A549 (cell line): ENCODE results near the gene SLC6A17. TPM values are rescaled to one million over a fixed set of nuclear protein-coding genes. Genes with fewer than 3 reads are reported as not detected.

Experiments used
- ATAC-seq, 2 experiments: fragments of 200-7000 bp in 1 of 2; fragments of >200 bp in 1 of 2; cut with Nextera tagmentation in 1 of 2; cut with Tn5 transposase in 1 of 2; 3 replicates each; pipeline versions ENCODE4 v1.8.0 to v1.9.1; 2018 to 2020; ENCODE audit warnings: mild to moderate bottlenecking in 1 of 2, moderate library complexity in 1 of 2
- CTCF ChIA-PET: fragments of 300-600 bp; sonication (Branson Sonifier 250); formaldehyde crosslinking; extraction: SDS; loops from one replicate; lab custom pipeline; 2021; ENCODE audit warnings: antibody characterized with exemption, inconsistent platforms; lab: Yijun Ruan, JAX
- POLR2A ChIA-PET: fragments of 350-600 bp; formaldehyde crosslinking; extraction: SDS; loops from one replicate; lab custom pipeline; 2021; ENCODE audit warnings: antibody characterized with exemption, inconsistent platforms; lab: Yijun Ruan, JAX
- DNase-seq, 2 experiments: peaks; one replicate each; pipeline versions ENCODE4 v3.0.0 to v3.0.0-alpha.2; 2011 to 2016; ENCODE audit warnings: low read depth in 1 of 2, low spot score in 1 of 2
- FAIRE-seq: peaks from 2 replicates; lab custom pipeline; 2011; peaks lifted over from hg19 to GRCh38; lab: Jason Lieb, UNC
- H3K27ac ChIP-seq, 2 experiments: fragments of >200 bp; sonication (Bioruptor Twin); formaldehyde crosslinking; 3 replicates each; pipeline ENCODE4 v1.5.1; 2016 to 2017
- H3K4me1 ChIP-seq: fragments of >200 bp; sonication (Bioruptor Twin); formaldehyde crosslinking; 3 replicates; pipeline ENCODE4 v1.6.1; 2016
- H3K4me2 ChIP-seq: fragments of >200 bp; sonication (Bioruptor Twin); formaldehyde crosslinking; 3 replicates; pipeline ENCODE4 v1.6.1; 2016
- H3K4me3 ChIP-seq: fragments of >200 bp; sonication (Bioruptor Twin); formaldehyde crosslinking; 3 replicates; pipeline ENCODE4 v1.5.1; 2016
- H3K9me3 ChIP-seq: fragments of >200 bp; sonication (Bioruptor Twin); formaldehyde crosslinking; 3 replicates; pipeline ENCODE4 v1.6.1; 2016
- BHLHE40 ChIP-seq: IDR thresholded peaks from 2 replicates; pipeline ENCODE4 v1.6.1; 2012; ENCODE audit warnings: low read depth, low read length, inconsistent platforms
- CBX2 ChIP-seq: fragments of 200-600 bp; sonication (generic); IDR thresholded peaks from 2 replicates; pipeline ENCODE4 v1.6.1; 2016; ENCODE audit warnings: low read depth, mild to moderate bottlenecking, borderline replicate concordance
- CEBPB ChIP-seq, 2 experiments: fragments of >200 bp in 1 of 2; sonication (Bioruptor Twin) in 1 of 2; formaldehyde crosslinking in 1 of 2; IDR thresholded peaks; 2 replicates each; pipeline ENCODE4 v1.6.1; 2012 to 2016
- CHD4 ChIP-seq: fragments of 200-600 bp; sonication (generic); IDR thresholded peaks from 2 replicates; pipeline ENCODE4 v1.6.1; 2016; ENCODE audit warnings: antibody characterized with exemption, mild to moderate bottlenecking, borderline replicate concordance
- EP300 ChIP-seq, 2 experiments: fragments of >200 bp; sonication (Bioruptor Twin); formaldehyde crosslinking; IDR thresholded peaks; 2 replicates in 1 of 2; 3 replicates in 1 of 2; pipeline ENCODE4 v1.6.1; 2016 to 2017
- HEYL ChIP-seq: fragments of 250-450 bp; sonication (Bioruptor Pico); IDR thresholded peaks from 2 replicates; pipeline ENCODE4 v1.8.0; 2021; ENCODE audit warnings: mild to moderate bottlenecking, moderate library complexity
- MAX ChIP-seq: IDR thresholded peaks from 2 replicates; pipeline ENCODE4 v1.6.1; 2012
- NFE2L2 ChIP-seq: fragments of 150-350 bp; conservative IDR thresholded peaks from 2 replicates; pipeline ENCODE4 v1.6.1; 2014; ENCODE audit warnings: low read length
- POLR2A ChIP-seq: IDR thresholded peaks from 2 replicates; pipeline ENCODE4 v1.6.1; 2012; ENCODE audit warnings: mild to moderate bottlenecking, low read length
- POLR2AphosphoS2 ChIP-seq: conservative IDR thresholded peaks from 2 replicates; pipeline ENCODE4 v1.6.1; 2012; ENCODE audit warnings: low read length, improper control_type of control experiment, inconsistent platforms
- RAD21 ChIP-seq, 2 experiments: fragments of >200 bp in 1 of 2; sonication (Bioruptor Twin) in 1 of 2; formaldehyde crosslinking in 1 of 2; IDR thresholded peaks in 1 of 2; conservative IDR thresholded peaks in 1 of 2; 2 replicates in 1 of 2; 3 replicates in 1 of 2; pipeline ENCODE4 v1.6.1; 2012 to 2018; ENCODE audit warnings: inconsistent platforms in 1 of 2
- RARB ChIP-seq: fragments of 250-450 bp; sonication (Bioruptor Pico); IDR thresholded peaks from 2 replicates; pipeline ENCODE4 v1.8.0; 2021; ENCODE audit warnings: mild to moderate bottlenecking, moderate library complexity
- SMC3 ChIP-seq: fragments of >200 bp; sonication (Bioruptor Twin); formaldehyde crosslinking; IDR thresholded peaks from 3 replicates; pipeline ENCODE4 v1.6.1; 2018; ENCODE audit warnings: inconsistent platforms
- SREBF2 ChIP-seq: fragments of 450-650 bp; IDR thresholded peaks from 2 replicates; pipeline ENCODE4 v1.6.1; 2014; ENCODE audit warnings: mild to moderate bottlenecking, moderate library complexity
- USF2 ChIP-seq: fragments of 450-650 bp; IDR thresholded peaks from 2 replicates; pipeline ENCODE4 v1.6.1; 2014; ENCODE audit warnings: antibody characterized with exemption
- ZC3H11A ChIP-seq: fragments of 450-650 bp; IDR thresholded peaks from 2 replicates; pipeline ENCODE4 v1.6.1; 2014; ENCODE audit warnings: antibody characterized with exemption, mild to moderate bottlenecking
- ZNF302 ChIP-seq: fragments of 250-450 bp; sonication (Bioruptor Pico); IDR thresholded peaks from 2 replicates; pipeline ENCODE4 v1.9.0; 2021; ENCODE audit warnings: inconsistent platforms, mild to moderate bottlenecking, moderate library complexity
- WGBS: methylation state at CpG from one replicate; pipeline ENCODE4 v1.1.6; 2017; ENCODE audit errors: missing lambda C conversion rate; 5-methylcytosine and 5-hydroxymethylcytosine counted together
- polyA plus RNA-seq, 4 experiments: library from polyadenylated mRNA; depleted of rRNA in 3 of 4; stranded (reverse); fragments of >200 nt; fragmentation: RNase III in 1 of 4; extraction: RNeasy Plus Mini Kit Qiagen cat#74134 plus additional on column Dnase treatment in 1 of 4; gene quantifications; 2 replicates in 3 of 4; 3 replicates in 1 of 4; pipeline ENCODE4 v1.2.3, GENCODE V29; 2011 to 2017
- TF ChIP-seq, protein P1 (sequence below): fragments of 250-450 bp; sonication (Bioruptor Pico); IDR thresholded peaks from 2 replicates; pipeline ENCODE4 v1.5.0; 2020; ENCODE audit warnings: low read depth, mild to moderate bottlenecking, moderate library complexity
- TF ChIP-seq, protein P2 (sequence below): fragments of 250-450 bp; sonication (Bioruptor Pico); IDR thresholded peaks from 2 replicates; pipeline ENCODE4 v1.5.0; 2021; ENCODE audit warnings: mild to moderate bottlenecking, moderate library complexity, borderline replicate concordance
- TF ChIP-seq, protein P3 (sequence below): fragments of 200-600 bp; sonication (generic); IDR thresholded peaks from 2 replicates; pipeline ENCODE4 v1.6.1; 2016; ENCODE audit warnings: antibody characterized with exemption, mild to moderate bottlenecking, moderate library complexity

The SLC6A17 gene
- polyA plus RNA-seq, 2 of the 4 experiments (the other 2 are of a cell fraction): 0.56 to 2.2 TPM

DNA sequence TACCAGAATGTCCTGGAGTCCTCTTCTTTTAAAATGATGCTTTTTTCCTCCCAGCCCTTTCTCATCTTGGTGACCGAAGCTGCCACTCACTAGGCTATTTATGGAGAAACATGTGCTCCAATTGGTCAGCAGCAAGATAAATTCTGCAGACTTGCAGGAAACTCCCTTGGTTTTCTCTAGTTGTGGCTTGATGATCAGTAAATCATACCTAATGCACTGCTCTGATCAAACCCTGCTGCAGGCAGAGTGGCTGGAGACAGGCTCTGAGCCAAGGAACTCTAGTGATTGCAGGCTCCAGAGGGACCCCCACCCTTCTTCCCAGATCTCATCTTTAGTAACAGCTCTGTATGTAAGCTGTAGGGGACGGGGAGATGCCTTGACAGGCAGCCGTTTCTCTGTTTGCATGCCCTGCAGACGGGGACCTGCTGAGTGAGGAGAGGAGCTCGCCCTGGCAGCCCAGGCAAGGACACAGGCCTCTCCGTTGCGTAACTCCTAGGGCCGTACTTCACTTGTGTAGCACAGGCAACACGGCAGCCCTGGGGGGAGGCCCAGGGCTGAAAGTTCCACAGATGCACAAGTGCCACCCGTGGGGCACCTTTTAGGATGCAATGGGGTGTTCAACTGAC is 14.5 kb downstream of the SLC6A17 start:
- DNase-seq: no peak
- no peak for TF ChIP-seq HEYL
- TF ChIP-seq POLR2A: no peak
- no peak for TF ChIP-seq CBX2
- TF ChIP-seq MAX: no peak
- TF ChIP-seq ZC3H11A: no peak
- TF ChIP-seq SREBF2: no peak
- no peak for TF ChIP-seq ZNF302 (CRISPR knock-in tag)
- TF ChIP-seq, all 56 proteins: peak for 0
- ATAC-seq: no peak
- no peak overlapping the region for H3K4me3 ChIP-seq
- no peak for FAIRE-seq
- WGBS: 54% methylated on average over 1 of the region's 10 CpGs
- H3K4me1 ChIP-seq: no peaks in the 10 kb centered on the region
- H3K9me3 ChIP-seq: no peaks in the 10 kb centered on the region
- no peak overlapping the region for H3K4me2 ChIP-seq
- ChIA-PET POLR2A (no interaction called here), CTCF (interaction anchor here (0.7 to 1.1 kb wide), 2 partner anchors 10 to 19 kb away, joined by 3 read pairs; no protein-coding TSS in a partner anchor)
- H3K27ac ChIP-seq: no peak overlapping the region

DNA sequence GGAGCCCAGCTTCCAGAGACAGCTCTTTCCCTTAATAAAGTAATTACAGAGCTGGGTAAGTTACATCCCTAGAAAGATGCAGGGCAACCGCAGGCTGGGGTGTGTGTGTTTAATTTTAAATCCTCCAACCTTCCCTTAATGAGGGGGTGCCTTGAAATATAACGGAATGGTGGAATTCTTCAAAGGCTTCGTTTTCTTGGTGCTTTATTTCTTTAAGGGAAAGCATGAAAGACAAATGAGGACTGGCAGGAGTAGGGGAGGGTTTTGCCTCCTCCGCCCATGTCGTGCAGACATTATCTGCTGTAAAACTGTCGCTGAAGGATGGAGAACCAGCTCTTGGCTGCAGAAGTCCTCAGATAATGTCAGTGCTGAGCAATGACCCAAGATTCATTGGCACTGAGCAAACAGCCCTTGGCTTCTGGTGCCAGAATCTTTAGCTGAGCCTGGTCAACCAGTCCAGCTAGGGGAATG is 15.5 kb downstream of the SLC6A17 start:
- H3K9me3 ChIP-seq: no peaks in the 10 kb centered on the region
- H3K4me1 ChIP-seq: no peaks in the 10 kb centered on the region
- H3K4me2 ChIP-seq: no peak overlapping the region
- CTCF ChIA-PET: interaction anchor here (0.6 to 1.3 kb wide), 2 partner anchors 14 to 114 kb away, joined by 3 read pairs; no protein-coding TSS in a partner anchor
- no peak for DNase-seq
- no peak for FAIRE-seq
- no peak overlapping the region for H3K27ac ChIP-seq
- no peak for TF ChIP-seq CEBPB (IDR thresholded peaks at IDR 0.05)
- no peak for TF ChIP-seq EP300 (IDR thresholded peaks at IDR 0.05)
- TF ChIP-seq, protein P1, sequence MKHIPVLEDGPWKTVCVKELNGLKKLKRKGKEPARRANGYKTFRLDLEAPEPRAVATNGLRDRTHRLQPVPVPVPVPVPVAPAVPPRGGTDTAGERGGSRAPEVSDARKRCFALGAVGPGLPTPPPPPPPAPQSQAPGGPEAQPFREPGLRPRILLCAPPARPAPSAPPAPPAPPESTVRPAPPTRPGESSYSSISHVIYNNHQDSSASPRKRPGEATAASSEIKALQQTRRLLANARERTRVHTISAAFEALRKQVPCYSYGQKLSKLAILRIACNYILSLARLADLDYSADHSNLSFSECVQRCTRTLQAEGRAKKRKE (CRISPR knock-in tag): no peak
- TF ChIP-seq, all 56 proteins: peak for 0
- POLR2A ChIA-PET: no interaction called here
- no peak overlapping the region for H3K4me3 ChIP-seq
- ATAC-seq: no peak
- 67% methylated on average over 6 of the region's 6 CpGs for WGBS

GRCh38 chr1:110166861-110167260 is 16.6 kb downstream of the SLC6A17 start:
- ATAC-seq: no peak

More at GRCh38 chr1:110166861-110167260, 16.6 kb downstream of the SLC6A17 start:
- no peaks in the 10 kb centered on the region for H3K4me1 ChIP-seq
- POLR2A ChIA-PET: no interaction called here
- no peak overlapping the region for H3K27ac ChIP-seq
- no peak overlapping the region for H3K4me3 ChIP-seq
- no peaks in the 10 kb centered on the region for H3K9me3 ChIP-seq
- DNase-seq (no peak), FAIRE-seq (no peak)
- 80% methylated on average over 6 of the region's 11 CpGs for WGBS
- no peak for TF ChIP-seq ZNF302 (CRISPR knock-in tag)
- TF ChIP-seq, protein P2, sequence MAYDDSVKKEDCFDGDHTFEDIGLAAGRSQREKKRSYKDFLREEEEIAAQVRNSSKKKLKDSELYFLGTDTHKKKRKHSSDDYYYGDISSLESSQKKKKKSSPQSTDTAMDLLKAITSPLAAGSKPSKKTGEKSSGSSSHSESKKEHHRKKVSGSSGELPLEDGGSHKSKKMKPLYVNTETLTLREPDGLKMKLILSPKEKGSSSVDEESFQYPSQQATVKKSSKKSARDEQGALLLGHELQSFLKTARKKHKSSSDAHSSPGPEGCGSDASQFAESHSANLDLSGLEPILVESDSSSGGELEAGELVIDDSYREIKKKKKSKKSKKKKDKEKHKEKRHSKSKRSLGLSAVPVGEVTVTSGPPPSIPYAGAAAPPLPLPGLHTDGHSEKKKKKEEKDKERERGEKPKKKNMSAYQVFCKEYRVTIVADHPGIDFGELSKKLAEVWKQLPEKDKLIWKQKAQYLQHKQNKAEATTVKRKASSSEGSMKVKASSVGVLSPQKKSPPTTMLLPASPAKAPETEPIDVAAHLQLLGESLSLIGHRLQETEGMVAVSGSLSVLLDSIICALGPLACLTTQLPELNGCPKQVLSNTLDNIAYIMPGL: no peak
- no peak for TF ChIP-seq EP300 (IDR thresholded peaks at IDR 0.05)
- TF ChIP-seq RAD21 (conservative IDR thresholded peaks at IDR 0.05 in 1 of 2, IDR thresholded peaks at IDR 0.05 in 1 of 2): no peak
- no peak for TF ChIP-seq SMC3
- TF ChIP-seq CHD4: no peak
- TF ChIP-seq BHLHE40: no peak
- TF ChIP-seq, protein P3, sequence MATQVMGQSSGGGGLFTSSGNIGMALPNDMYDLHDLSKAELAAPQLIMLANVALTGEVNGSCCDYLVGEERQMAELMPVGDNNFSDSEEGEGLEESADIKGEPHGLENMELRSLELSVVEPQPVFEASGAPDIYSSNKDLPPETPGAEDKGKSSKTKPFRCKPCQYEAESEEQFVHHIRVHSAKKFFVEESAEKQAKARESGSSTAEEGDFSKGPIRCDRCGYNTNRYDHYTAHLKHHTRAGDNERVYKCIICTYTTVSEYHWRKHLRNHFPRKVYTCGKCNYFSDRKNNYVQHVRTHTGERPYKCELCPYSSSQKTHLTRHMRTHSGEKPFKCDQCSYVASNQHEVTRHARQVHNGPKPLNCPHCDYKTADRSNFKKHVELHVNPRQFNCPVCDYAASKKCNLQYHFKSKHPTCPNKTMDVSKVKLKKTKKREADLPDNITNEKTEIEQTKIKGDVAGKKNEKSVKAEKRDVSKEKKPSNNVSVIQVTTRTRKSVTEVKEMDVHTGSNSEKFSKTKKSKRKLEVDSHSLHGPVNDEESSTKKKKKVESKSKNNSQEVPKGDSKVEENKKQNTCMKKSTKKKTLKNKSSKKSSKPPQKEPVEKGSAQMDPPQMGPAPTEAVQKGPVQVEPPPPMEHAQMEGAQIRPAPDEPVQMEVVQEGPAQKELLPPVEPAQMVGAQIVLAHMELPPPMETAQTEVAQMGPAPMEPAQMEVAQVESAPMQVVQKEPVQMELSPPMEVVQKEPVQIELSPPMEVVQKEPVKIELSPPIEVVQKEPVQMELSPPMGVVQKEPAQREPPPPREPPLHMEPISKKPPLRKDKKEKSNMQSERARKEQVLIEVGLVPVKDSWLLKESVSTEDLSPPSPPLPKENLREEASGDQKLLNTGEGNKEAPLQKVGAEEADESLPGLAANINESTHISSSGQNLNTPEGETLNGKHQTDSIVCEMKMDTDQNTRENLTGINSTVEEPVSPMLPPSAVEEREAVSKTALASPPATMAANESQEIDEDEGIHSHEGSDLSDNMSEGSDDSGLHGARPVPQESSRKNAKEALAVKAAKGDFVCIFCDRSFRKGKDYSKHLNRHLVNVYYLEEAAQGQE: no peak
- TF ChIP-seq POLR2A: no peak
- no peak for TF ChIP-seq NFE2L2
- no peak for TF ChIP-seq POLR2AphosphoS2
- no peak for TF ChIP-seq USF2
- no peak for TF ChIP-seq RARB (CRISPR knock-in tag)
- CTCF ChIA-PET: interaction anchor here (1.2 to 1.3 kb wide), 2 partner anchors 15 to 36 kb away, joined by 3 to 4 read pairs; no protein-coding TSS in a partner anchor
- H3K4me2 ChIP-seq: no peak overlapping the region
